MM.1S (cell line): ENCODE results near the gene ZBTB44.
"Not testable (repeated sequence)": the region's sequence is repeated elsewhere in the genome, so short reads cannot be mapped to it uniquely, and the experiment has no call there.

ENCODE experiments used
- DNase-seq: peaks from one replicate; pipeline ENCODE4 v3.0.0-alpha.2; 2015
- H2AFZ ChIP-seq: fragments of 300-600 bp; sonication (generic); 2 replicates; pipeline ENCODE4 v1.6.0; 2016; ENCODE audit warnings: antibody characterized with exemption, low read length
- H3F3A ChIP-seq: fragments of 300-600 bp; sonication (generic); 2 replicates; pipeline ENCODE4 v1.6.1; 2016; ENCODE audit warnings: mild to moderate bottlenecking, antibody characterized with exemption, low read length, moderate library complexity, mixed read lengths; ENCODE audit not compliant: insufficient read depth
- H3K27ac ChIP-seq: fragments of 300-600 bp; sonication (generic); 2 replicates; pipeline ENCODE4 v1.5.1; 2016; ENCODE audit warnings: mild to moderate bottlenecking, low read length
- H3K27me3 ChIP-seq: fragments of 300-600 bp; sonication (generic); replicated peaks from 2 replicates; pipeline ENCODE4 v1.6.0; 2016; ENCODE audit warnings: low read length; ENCODE audit not compliant: insufficient read depth
- H3K36me3 ChIP-seq: fragments of 300-600 bp; sonication (generic); replicated peaks from 2 replicates; pipeline ENCODE4 v1.6.1; 2016; ENCODE audit warnings: mild to moderate bottlenecking, low read length, mixed read lengths; ENCODE audit not compliant: insufficient read depth
- H3K4me1 ChIP-seq: fragments of 300-600 bp; sonication (generic); 2 replicates; pipeline ENCODE4 v1.6.1; 2016; ENCODE audit warnings: low read length, mixed read lengths
- H3K4me2 ChIP-seq: fragments of 300-600 bp; sonication (generic); 2 replicates; pipeline ENCODE4 v1.6.0; 2016; ENCODE audit warnings: low read depth, low read length
- H3K4me3 ChIP-seq: fragments of 300-600 bp; sonication (generic); 2 replicates; pipeline ENCODE4 v1.5.1; 2016; ENCODE audit warnings: low read length, mixed read lengths
- H3K79me2 ChIP-seq: fragments of 300-600 bp; sonication (generic); 2 replicates; pipeline ENCODE4 v1.6.1; 2016; ENCODE audit warnings: mixed run types, low read length, mixed read lengths
- H3K9ac ChIP-seq: fragments of 300-600 bp; sonication (generic); 2 replicates; pipeline ENCODE4 v1.6.1; 2016; ENCODE audit warnings: low read length, mixed read lengths
- H3K9me2 ChIP-seq: fragments of 300-600 bp; sonication (generic); replicated peaks from 2 replicates; pipeline ENCODE4 v1.6.1; 2016; ENCODE audit warnings: mild to moderate bottlenecking, low read length, mixed read lengths; ENCODE audit not compliant: insufficient read depth
- H3K9me3 ChIP-seq: fragments of 300-600 bp; sonication (generic); replicated peaks from 2 replicates; pipeline ENCODE4 v1.6.1; 2016; ENCODE audit warnings: mild to moderate bottlenecking, low read length, mixed read lengths; ENCODE audit not compliant: insufficient read depth
- H4K20me1 ChIP-seq: fragments of 300-600 bp; sonication (generic); 2 replicates; pipeline ENCODE4 v1.6.1; 2016; ENCODE audit warnings: mild to moderate bottlenecking, low read length, moderate library complexity, mixed read lengths; ENCODE audit not compliant: insufficient read depth
- EZH2 ChIP-seq: fragments of 300-600 bp; sonication (generic); optimal IDR thresholded peaks from 2 replicates; pipeline ENCODE3; 2017; ENCODE audit warnings: low read depth, mild to moderate bottlenecking, antibody characterized with exemption, low read length, mixed read lengths
- EZH2phosphoT487 ChIP-seq: fragments of 300-600 bp; sonication (generic); IDR thresholded peaks from 2 replicates; pipeline ENCODE4 v1.6.1; 2018; ENCODE audit warnings: antibody characterized with exemption, low read length
- TF ChIP-seq, protein P1 (sequence below): fragments of 300-600 bp; sonication (generic); IDR thresholded peaks from 2 replicates; pipeline ENCODE4 v1.5.1; 2016; ENCODE audit warnings: antibody characterized with exemption, low read length, mixed read lengths

Gene ZBTB44

DNA sequence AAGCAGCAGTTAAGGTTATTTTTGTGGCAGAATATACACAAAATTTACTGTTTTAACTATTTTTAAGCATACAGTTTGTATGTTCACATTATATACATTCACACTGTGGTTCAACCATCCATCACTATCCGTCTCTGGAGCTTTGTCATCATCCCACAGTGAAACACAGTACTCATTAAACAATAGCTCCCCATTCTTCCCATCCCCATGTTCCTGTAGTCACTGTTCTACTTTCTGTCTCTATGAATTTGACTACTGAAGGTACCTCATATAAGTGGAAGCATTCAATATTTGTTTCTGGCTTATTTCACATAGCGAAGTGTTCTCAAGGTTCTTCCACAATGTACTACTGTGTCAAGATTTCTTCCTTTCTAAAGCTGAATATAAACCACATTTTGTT lies 32.6 kb downstream of the ZBTB44 start:
- Histone ChIP-seq H3K9me3 (no peaks in the 10 kb centered on the region), H4K20me1 (no peaks in the 10 kb centered on the region), H3K4me2 (no peak overlapping the region), H3K4me1 (no peaks in the 10 kb centered on the region), H3F3A (no peaks in the 10 kb centered on the region), H3K27me3 (no peaks in the 10 kb centered on the region), H3K9me2 (no peaks in the 10 kb centered on the region), H3K27ac (no peak overlapping the region), H2AFZ (no peak overlapping the region), H3K9ac (no peak overlapping the region), H3K36me3 (no peaks in the 10 kb centered on the region; the same call in 1 of the 2 replicates), H3K4me3 (no peak overlapping the region), H3K79me2 (peaks cover 48% of the 10 kb centered on the region)
- TF ChIP-seq, protein P1, sequence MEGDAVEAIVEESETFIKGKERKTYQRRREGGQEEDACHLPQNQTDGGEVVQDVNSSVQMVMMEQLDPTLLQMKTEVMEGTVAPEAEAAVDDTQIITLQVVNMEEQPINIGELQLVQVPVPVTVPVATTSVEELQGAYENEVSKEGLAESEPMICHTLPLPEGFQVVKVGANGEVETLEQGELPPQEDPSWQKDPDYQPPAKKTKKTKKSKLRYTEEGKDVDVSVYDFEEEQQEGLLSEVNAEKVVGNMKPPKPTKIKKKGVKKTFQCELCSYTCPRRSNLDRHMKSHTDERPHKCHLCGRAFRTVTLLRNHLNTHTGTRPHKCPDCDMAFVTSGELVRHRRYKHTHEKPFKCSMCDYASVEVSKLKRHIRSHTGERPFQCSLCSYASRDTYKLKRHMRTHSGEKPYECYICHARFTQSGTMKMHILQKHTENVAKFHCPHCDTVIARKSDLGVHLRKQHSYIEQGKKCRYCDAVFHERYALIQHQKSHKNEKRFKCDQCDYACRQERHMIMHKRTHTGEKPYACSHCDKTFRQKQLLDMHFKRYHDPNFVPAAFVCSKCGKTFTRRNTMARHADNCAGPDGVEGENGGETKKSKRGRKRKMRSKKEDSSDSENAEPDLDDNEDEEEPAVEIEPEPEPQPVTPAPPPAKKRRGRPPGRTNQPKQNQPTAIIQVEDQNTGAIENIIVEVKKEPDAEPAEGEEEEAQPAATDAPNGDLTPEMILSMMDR: no peak
- no peak for TF ChIP-seq EZH2
- TF ChIP-seq EZH2phosphoT487: no peak
- no peak for DNase-seq

DNA sequence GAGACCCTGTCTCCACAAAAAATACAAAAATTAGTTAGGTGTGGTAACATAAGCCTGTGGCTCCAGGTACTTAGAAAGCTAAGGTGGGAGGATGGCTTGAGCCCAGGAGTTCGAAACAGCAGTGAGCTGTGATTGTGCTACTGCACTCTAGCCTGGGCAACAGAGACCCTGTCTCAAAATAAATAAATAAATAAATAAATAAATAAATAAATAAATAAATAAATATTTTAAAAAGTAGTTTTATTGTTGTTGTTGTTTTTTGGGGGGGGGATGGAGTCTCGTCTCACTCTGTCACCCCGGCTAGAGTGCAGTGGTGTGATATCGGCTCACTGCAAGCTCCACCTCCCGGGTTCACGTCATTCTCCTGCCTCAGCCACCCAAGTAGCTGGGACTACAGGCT lies 33.4 kb downstream of the ZBTB44 start:
- not testable (repeated sequence) for H4K20me1 ChIP-seq, H3K36me3 ChIP-seq, H3K9me3 ChIP-seq, H3F3A ChIP-seq, H3K4me1 ChIP-seq, H2AFZ ChIP-seq, H3K4me3 ChIP-seq, DNase-seq, H3K27me3 ChIP-seq, H3K27ac ChIP-seq, H3K4me2 ChIP-seq, H3K9ac ChIP-seq, H3K9me2 ChIP-seq
- peaks cover 48% of the 10 kb centered on the region for H3K79me2 ChIP-seq

DNA sequence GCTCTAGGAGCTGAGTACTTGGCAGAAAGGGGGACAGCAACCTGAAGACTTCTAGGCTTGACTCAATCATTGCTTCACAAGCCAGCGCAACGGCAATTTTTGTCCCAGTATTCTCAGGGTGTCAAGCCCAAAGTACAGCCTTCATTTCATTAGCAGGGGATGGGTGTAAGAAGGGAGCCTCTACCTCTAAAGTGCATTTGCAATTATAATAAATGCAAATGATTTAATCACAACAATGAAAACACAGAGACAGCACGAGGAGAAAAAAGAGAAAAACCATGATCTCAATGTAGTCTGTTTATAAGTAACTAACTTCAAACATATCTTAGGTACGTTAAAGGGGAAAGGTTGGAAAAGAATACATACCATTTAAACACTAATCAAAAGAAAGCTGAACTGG lies 34.7 kb downstream of the ZBTB44 start:
- H3K9me3 ChIP-seq: no peaks in the 10 kb centered on the region

DNA sequence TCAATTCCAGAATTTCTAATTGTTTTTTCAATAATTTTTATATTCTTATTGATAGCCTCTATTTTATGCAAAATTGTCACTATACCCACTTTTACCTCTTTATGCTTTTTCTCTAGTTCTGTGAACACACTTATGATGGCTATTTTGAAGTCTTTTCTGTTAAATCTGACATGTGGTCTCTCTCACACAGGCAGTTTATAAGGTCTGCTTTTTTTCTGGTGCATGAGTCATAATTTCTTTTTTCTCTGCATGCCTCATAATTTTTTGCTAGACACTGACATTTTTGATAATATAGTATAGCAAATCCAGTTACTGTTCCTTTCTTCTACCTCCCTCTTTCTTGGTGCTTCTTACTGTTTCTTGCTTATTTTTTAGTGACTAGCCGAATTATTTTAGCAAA lies 36.0 kb downstream of the ZBTB44 start:
- Histone ChIP-seq H3K9me2 (no peaks in the 10 kb centered on the region), H3K9ac (no peak overlapping the region), H3K79me2 (peaks cover 33% of the 10 kb centered on the region), H3F3A (no peaks in the 10 kb centered on the region), H2AFZ (no peak overlapping the region), H3K9me3 (no peaks in the 10 kb centered on the region), H3K4me1 (no peaks in the 10 kb centered on the region), H3K4me3 (no peak overlapping the region), H3K36me3 (no peaks in the 10 kb centered on the region; the same call in 1 of the 2 replicates), H4K20me1 (no peaks in the 10 kb centered on the region), H3K27ac (no peak overlapping the region), H3K4me2 (no peak overlapping the region), H3K27me3 (no peaks in the 10 kb centered on the region)
- DNase-seq: no peak
- TF ChIP-seq, protein P1: no peak
- TF ChIP-seq EZH2 (no peak), EZH2phosphoT487 (no peak)

More for the DNA sequence above, 34.7 kb downstream of the ZBTB44 start:
- Histone ChIP-seq H3K27ac (no peak overlapping the region), H3K4me2 (no peak overlapping the region), H3K4me3 (no peak overlapping the region), H3K36me3 (no peaks in the 10 kb centered on the region; the same call in 1 of the 2 replicates), H3K9ac (no peak overlapping the region), H3K79me2 (peaks cover 43% of the 10 kb centered on the region), H3K4me1 (no peaks in the 10 kb centered on the region), H4K20me1 (no peaks in the 10 kb centered on the region), H3F3A (no peaks in the 10 kb centered on the region), H3K9me2 (no peaks in the 10 kb centered on the region), H3K27me3 (no peaks in the 10 kb centered on the region), H2AFZ (no peak overlapping the region)
- TF ChIP-seq, protein P1: no peak
- TF ChIP-seq EZH2phosphoT487 (no peak), EZH2 (no peak)
- DNase-seq: no peak
